Measurements from ENCODE around the gene KCNT2.

DNA sequence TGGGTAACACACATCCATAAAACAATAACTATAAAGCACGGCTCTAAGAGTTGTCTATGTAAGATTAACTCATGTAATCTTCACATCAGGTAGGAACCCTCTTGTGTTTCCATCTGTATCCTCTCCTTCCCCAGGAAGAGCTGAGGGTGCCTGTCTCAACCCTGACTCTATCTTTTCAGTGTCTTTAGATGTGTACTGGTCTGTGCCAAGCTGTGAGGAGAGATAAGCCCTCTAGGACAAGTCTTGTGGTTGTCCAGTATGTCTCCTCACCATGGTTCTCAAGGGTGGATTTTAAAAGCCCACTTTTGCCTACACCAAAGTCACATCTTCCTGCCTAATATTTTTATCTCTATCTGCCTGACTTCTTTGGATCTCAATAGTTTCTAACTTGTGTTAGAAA lies 300.1 kb downstream of the KCNT2 start:
- no peak for TF ChIP-seq POLR2AphosphoS5 (IDR thresholded peaks at IDR 0.05; ENCODE audit: low read depth, low read length)
- TF ChIP-seq POLR2A (IDR thresholded peaks at IDR 0.05; ENCODE audit: low read depth, low read length): no peak
